Chondrocyte (in vitro differentiated cells): ENCODE measurements around the gene PMFBP1. TPM values are rescaled to one million over a fixed set of nuclear protein-coding genes. Genes with fewer than 3 reads are reported as not detected.

Experiments
- DNase-seq: peaks from one replicate; pipeline ENCODE4 v3.0.0; 2021; ENCODE audit warnings: mixed read lengths, low spot score
- H3K27ac Mint-ChIP-seq: one replicate; pipeline ENCODE4 v1.8.0; 2021; ENCODE audit warnings: mild to moderate bottlenecking, moderate library complexity, mixed read lengths; ENCODE audit not compliant: unreplicated experiment
- H3K27me3 Mint-ChIP-seq: 2 replicates; pipeline ENCODE4 v1.8.0; 2021; ENCODE audit warnings: low read depth, mixed read lengths
- H3K36me3 Mint-ChIP-seq: 2 replicates; pipeline ENCODE4 v1.8.0; 2021; ENCODE audit warnings: low read depth, mixed read lengths
- H3K4me1 Mint-ChIP-seq: 2 replicates; pipeline ENCODE4 v1.8.0; 2021; ENCODE audit warnings: low read depth, mild to moderate bottlenecking, mixed read lengths
- H3K4me3 Mint-ChIP-seq: one replicate; pipeline ENCODE4 v1.8.0; 2021; ENCODE audit warnings: mild to moderate bottlenecking, moderate library complexity, mixed read lengths; ENCODE audit not compliant: unreplicated experiment
- H3K9me3 Mint-ChIP-seq: 2 replicates; pipeline ENCODE4 v1.8.0; 2021; ENCODE audit warnings: low read depth, mixed read lengths
- CTCF ChIP-seq: fragments of 200-600 bp; sonication (generic); IDR thresholded peaks from 2 replicates; pipeline ENCODE4 v1.5.0; 2021; ENCODE audit warnings: antibody characterized with exemption, mild to moderate bottlenecking, moderate library complexity
- long read RNA-seq: library from polyadenylated mRNA; stranded (forward); transcript quantifications from one replicate; pipeline ENCODE4 v2.0.0, GENCODE V29; 2021
- total RNA-seq: library from RNA; stranded (reverse); gene quantifications from 3 replicates; pipeline ENCODE4 v1.2.1, GENCODE V29; 2021

PMFBP1 gene, protein sequence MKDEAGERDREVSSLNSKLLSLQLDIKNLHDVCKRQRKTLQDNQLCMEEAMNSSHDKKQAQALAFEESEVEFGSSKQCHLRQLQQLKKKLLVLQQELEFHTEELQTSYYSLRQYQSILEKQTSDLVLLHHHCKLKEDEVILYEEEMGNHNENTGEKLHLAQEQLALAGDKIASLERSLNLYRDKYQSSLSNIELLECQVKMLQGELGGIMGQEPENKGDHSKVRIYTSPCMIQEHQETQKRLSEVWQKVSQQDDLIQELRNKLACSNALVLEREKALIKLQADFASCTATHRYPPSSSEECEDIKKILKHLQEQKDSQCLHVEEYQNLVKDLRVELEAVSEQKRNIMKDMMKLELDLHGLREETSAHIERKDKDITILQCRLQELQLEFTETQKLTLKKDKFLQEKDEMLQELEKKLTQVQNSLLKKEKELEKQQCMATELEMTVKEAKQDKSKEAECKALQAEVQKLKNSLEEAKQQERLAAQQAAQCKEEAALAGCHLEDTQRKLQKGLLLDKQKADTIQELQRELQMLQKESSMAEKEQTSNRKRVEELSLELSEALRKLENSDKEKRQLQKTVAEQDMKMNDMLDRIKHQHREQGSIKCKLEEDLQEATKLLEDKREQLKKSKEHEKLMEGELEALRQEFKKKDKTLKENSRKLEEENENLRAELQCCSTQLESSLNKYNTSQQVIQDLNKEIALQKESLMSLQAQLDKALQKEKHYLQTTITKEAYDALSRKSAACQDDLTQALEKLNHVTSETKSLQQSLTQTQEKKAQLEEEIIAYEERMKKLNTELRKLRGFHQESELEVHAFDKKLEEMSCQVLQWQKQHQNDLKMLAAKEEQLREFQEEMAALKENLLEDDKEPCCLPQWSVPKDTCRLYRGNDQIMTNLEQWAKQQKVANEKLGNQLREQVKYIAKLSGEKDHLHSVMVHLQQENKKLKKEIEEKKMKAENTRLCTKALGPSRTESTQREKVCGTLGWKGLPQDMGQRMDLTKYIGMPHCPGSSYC
- 0.26 to 0.92 TPM (median 0.30 TPM) in 3 replicates for total RNA-seq
- long read RNA-seq, result 0 reads

GRCh38 chr16:72172105-72173034, at the start of gene PMFBP1:
Gene PMFBP1, minus strand, starts transcription at chr16:72172155. Its CDS starts 947 bp downstream, at chr16:72171208.
- TF ChIP-seq CTCF, result no peak
- Mint-ChIP-seq H3K27ac (no peak within 1 kb of the TSS), H3K9me3 (peaks cover 21% of the 10 kb centered on the region), H3K4me3 (no peak within 1 kb of the TSS), H3K27me3 (peaks cover 4% of the 10 kb centered on the region), H3K36me3 (peaks cover 6% of the 10 kb centered on the region), H3K4me1 (no peaks in the 10 kb centered on the region)
- DNase-seq, result no peak

GRCh38 chr16:72221630-72222024, 49.7 kb upstream of the PMFBP1 start:
- no peak for DNase-seq
- Mint-ChIP-seq H3K9me3 (peaks cover 6% of the 10 kb centered on the region), H3K27ac (no peak overlapping the region), H3K36me3 (peaks cover 4% of the 10 kb centered on the region), H3K4me1 (no peaks in the 10 kb centered on the region), H3K27me3 (no peaks in the 10 kb centered on the region), H3K4me3 (no peak overlapping the region)
- TF ChIP-seq CTCF, result no peak

DNA sequence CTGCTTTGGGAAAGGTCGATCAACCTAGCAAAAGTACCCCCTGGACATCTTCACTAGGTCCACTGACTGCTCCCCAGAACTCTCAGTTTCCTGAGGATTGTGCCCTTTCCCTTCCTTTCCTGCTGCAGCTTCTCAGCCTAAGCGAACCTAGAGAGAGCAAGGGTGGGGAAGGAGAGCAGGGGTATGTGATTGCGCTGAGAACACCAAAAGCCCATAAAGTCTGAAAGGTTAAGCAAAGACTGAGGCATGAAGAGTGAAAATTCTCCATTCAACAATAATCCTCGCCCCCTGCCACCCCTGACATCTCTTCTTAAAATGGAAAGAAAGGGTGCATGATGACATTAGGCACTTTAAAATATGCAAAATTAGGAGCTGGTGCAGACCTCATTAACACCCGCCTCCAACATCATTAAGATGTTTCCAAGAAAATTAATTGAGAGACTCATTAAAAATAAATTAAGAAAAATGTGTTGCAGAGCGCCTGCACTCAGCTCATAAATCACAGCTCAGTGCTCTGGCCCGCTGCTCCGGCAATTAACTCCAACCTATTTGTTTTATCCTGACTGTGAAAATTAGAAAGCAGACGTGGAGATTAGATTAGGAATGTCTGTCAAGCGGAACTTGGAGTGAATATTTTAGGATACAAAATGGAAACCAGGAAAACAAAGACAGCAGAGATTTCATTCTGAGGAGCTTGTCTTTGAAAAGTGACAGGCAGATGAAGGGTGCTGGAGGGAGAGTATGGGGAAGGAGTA, 49.1 kb upstream of the PMFBP1 start:
- no peak overlapping the region for H3K4me3 Mint-ChIP-seq
- DNase-seq, result no peak
- no peaks in the 10 kb centered on the region for H3K27me3 Mint-ChIP-seq
- H3K9me3 Mint-ChIP-seq, result peaks cover 6% of the 10 kb centered on the region
- TF ChIP-seq CTCF, result no peak
- H3K4me1 Mint-ChIP-seq, result no peaks in the 10 kb centered on the region
- no peak overlapping the region for H3K27ac Mint-ChIP-seq
- H3K36me3 Mint-ChIP-seq, result peaks cover 4% of the 10 kb centered on the region

DNA sequence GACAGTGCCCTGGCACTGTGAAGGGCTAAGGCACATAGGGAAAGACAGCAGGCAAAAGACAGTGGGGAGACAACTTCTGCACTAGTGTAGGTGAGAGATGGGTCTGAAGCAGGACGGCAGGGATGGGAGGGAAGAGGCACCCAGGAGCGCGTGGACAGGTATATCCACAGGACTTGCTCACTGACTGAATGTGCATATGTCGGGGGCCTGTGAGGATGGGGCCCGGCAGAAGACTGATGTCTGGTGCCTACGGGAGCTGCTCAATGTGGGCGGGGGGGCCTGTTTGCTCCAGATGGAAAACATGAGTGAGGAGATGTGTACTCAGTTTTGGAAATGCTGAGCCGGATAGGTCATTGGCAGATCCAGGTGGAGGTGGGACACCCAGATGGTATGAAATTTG, 47.3 kb upstream of the PMFBP1 start:
- DNase-seq, result no peak
- Mint-ChIP-seq H3K27ac (no peak overlapping the region), H3K4me1 (no peaks in the 10 kb centered on the region), H3K27me3 (no peaks in the 10 kb centered on the region), H3K9me3 (peaks cover 19% of the 10 kb centered on the region), H3K36me3 (peaks cover 12% of the 10 kb centered on the region), H3K4me3 (no peak overlapping the region)
- no peak for TF ChIP-seq CTCF
